Skeletal muscle tissue (tissue), 4 donors: ENCODE measurements around the gene PEX11A. TPM values are rescaled to one million over a fixed set of nuclear protein-coding genes. Genes with fewer than 3 reads are reported as not detected.

ENCODE experiments used
- H3K27ac ChIP-seq: one replicate; pipeline ENCODE4 v1.7.0; 2013; ENCODE audit warnings: mild to moderate bottlenecking, low read depth, low read length, inconsistent platforms
- H3K27me3 ChIP-seq, 3 donors: one replicate each; pipeline ENCODE4 v1.7.0; 2013; ENCODE audit warnings: low read length in 3 of 3; ENCODE audit not compliant: control insufficient read depth in 3 of 3, insufficient read depth in 3 of 3
- H3K36me3 ChIP-seq, 3 donors: one replicate each; pipeline ENCODE4 v1.7.0; 2013; ENCODE audit warnings: low read length in 3 of 3; ENCODE audit not compliant: control insufficient read depth in 3 of 3, insufficient read depth in 3 of 3
- H3K4me1 ChIP-seq, 3 donors: one replicate each; pipeline ENCODE4 v1.7.0; 2013; ENCODE audit warnings: low read length in 3 of 3, mild to moderate bottlenecking in 3 of 3; ENCODE audit not compliant: control insufficient read depth in 3 of 3, insufficient read depth in 3 of 3
- H3K4me3 ChIP-seq, 3 donors: one replicate each; pipeline ENCODE4 v1.7.0; 2013; ENCODE audit warnings: low read length in 3 of 3
- H3K9ac ChIP-seq, 3 donors: one replicate each; pipeline ENCODE4 v1.7.0; 2013; ENCODE audit warnings: low read length in 3 of 3, mild to moderate bottlenecking in 3 of 3, moderate library complexity in 2 of 3, low read depth in 1 of 3
- H3K9me3 ChIP-seq, 3 donors: one replicate each; pipeline ENCODE4 v1.7.0; 2013; ENCODE audit warnings: low read length in 3 of 3; ENCODE audit not compliant: control insufficient read depth in 3 of 3
- total RNA-seq: library from RNA; depleted of rRNA; stranded (reverse); fragments of >200 nt; gene quantifications from one replicate; pipeline ENCODE4 v1.2.3, GENCODE V29; 2014
- donor health status: Osteomylitis.

The PEX11A gene
- total RNA-seq, 1 donor from 2014 or later: 8.9 TPM

- no peak overlapping the region for H3K9ac ChIP-seq
- peaks cover 4 to 8% (median 8%) of the 10 kb centered on the region in 3 donors for H3K4me1 ChIP-seq
- H3K4me3 ChIP-seq: no peak overlapping the region
- H3K27me3 ChIP-seq: no peaks in the 10 kb centered on the region
- H3K36me3 ChIP-seq: no peaks in the 10 kb centered on the region
- no peak overlapping the region for H3K27ac ChIP-seq
- no peaks in the 10 kb centered on the region for H3K9me3 ChIP-seq
Observed at GRCh38 chr15:89669941-89670340, 20.6 kb downstream of the PEX11A start.

DNA sequence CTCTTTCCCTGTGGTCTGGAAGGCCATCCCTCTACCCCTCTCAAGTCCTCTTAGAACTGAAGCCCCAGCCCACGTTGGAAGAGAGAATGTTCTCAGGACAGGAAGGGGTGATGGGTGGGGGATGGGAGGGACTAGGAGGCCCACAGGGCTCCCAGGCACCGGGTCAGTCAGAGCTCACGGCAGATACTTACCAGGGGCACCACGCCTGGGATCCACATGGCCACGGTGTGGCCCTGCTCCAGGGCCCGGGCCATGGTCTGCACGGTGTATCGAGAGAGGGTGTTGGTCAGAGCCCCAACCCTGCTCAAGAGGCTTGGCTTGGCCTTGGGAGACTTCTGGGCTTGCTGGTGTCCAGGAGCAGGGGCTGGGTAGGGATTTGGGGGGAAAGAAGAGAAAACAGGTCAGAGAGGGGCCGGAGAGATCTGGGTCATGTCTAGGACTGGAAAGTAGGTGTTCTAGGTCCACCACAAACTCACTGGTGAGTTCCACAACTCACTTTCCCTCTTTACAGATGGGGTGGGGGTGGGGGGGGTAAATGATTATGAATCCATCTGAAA lies 21.2 kb downstream of the PEX11A start:
- no peaks in the 10 kb centered on the region for H3K27me3 ChIP-seq
- H3K9me3 ChIP-seq: no peaks in the 10 kb centered on the region

DNA sequence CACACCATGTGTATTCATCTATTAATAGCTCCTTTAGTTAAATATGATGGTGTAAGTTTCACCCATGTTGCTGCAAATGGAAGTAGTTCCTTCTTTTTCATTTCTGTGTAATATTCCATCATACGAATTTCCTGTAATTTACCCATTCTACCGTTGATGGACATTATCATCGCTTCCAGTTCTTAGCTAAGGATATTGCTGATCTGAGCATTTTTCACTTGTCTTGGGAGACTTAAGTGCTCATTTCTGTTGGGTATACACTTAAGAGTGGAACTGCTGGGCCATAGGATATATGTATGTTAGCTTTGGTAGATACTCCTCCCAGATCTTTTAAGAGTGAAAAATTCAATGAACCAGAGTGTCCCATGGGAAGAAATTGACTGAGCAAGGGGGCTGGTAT lies 22.4 kb downstream of the PEX11A start:
- Histone ChIP-seq H3K4me3 (no peak overlapping the region), H3K27me3 (no peaks in the 10 kb centered on the region), H3K27ac (no peak overlapping the region), H3K4me1 (peaks cover 11 to 13% (median 12%) of the 10 kb centered on the region in 3 donors), H3K9ac (no peak overlapping the region), H3K9me3 (no peaks in the 10 kb centered on the region), H3K36me3 (no peaks in the 10 kb centered on the region)

More for the DNA sequence above, 21.2 kb downstream of the PEX11A start:
- Histone ChIP-seq H3K27ac (no peak overlapping the region), H3K9ac (no peak overlapping the region), H3K4me1 (peaks cover 10% of the 10 kb centered on the region in 3 donors), H3K36me3 (no peaks in the 10 kb centered on the region), H3K4me3 (no peak overlapping the region)

DNA sequence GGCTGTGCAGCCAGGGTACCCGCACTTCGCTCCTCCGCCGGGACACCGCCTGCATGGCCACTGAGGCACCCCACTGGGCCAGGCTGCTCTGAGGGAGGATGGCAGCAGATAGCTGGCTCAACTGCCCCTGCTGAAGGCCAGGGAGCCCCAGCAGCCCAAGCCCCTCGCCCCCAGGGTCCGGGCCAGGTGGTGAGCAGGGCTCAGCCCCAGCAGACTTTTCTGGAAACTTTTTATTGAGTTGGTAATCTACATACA lies 22.9 kb downstream of the PEX11A start:
- Histone ChIP-seq H3K27ac (no peak overlapping the region), H3K9ac (no peak overlapping the region), H3K9me3 (no peaks in the 10 kb centered on the region), H3K4me3 (no peak overlapping the region), H3K27me3 (no peaks in the 10 kb centered on the region), H3K4me1 (peaks cover 14 to 17% (median 15%) of the 10 kb centered on the region in 3 donors), H3K36me3 (no peaks in the 10 kb centered on the region)

GRCh38 chr15:89666858-89667705 lies 23.5 kb downstream of the PEX11A start:
- H3K4me1 ChIP-seq: peaks cover 17 to 21% (median 19%) of the 10 kb centered on the region in 3 donors
- H3K27me3 ChIP-seq: no peaks in the 10 kb centered on the region
- no peak overlapping the region for H3K4me3 ChIP-seq
- no peak overlapping the region for H3K27ac ChIP-seq
- no peaks in the 10 kb centered on the region for H3K36me3 ChIP-seq
- H3K9ac ChIP-seq: no peak overlapping the region
- H3K9me3 ChIP-seq: no peaks in the 10 kb centered on the region

GRCh38 chr15:89666184-89666857 lies 24.2 kb downstream of the PEX11A start:
- Histone ChIP-seq H3K9ac (peak overlapping the region; percentile 65 to 76 (median 65)), H3K9me3 (no peaks in the 10 kb centered on the region)

DNA sequence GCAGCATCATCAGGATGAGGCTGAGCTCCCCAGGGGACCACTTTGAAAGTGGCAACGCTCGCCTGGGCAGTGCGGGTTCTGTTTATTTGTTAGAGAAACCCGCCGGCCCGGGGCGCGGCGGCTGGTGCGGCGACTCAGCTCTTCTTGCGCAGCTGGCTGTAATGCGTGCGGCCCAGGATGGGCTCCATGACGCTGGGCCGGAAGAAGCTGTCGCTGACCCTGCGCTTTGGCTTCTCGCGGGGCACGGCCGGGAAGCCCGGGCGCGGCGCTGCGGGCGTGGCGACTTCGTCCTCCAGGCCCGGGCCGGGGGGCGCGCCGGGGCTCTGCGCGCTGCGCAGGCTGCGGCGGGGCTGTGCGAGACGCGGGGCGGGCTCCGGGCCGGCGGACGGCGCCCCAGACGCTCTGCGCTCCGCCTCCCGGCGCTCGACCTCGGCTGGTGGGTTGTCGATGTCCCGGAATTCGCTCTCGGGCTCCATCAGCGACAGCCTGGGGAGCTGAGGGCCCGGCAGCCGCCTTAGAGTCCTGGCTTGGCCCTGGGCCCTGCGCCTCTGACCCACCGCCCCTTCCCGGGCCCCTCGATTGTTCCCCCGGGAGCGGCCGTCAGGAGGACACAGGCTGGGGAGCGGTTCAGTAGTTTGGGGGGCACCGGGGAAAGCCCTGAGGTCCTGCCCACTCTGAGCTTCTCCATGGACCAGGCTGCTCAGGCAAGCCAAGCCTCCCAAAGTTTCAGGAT lies 24.9 kb downstream of the PEX11A start:
- H3K9me3 ChIP-seq: no peaks in the 10 kb centered on the region
- peak overlapping the region; percentile 65 to 76 (median 70) for H3K9ac ChIP-seq
- H3K36me3 ChIP-seq: no peaks in the 10 kb centered on the region
- H3K27ac ChIP-seq: peak overlapping the region; percentile 79
- no peaks in the 10 kb centered on the region for H3K27me3 ChIP-seq
- peaks cover 17 to 21% (median 19%) of the 10 kb centered on the region in 3 donors for H3K4me1 ChIP-seq
- H3K4me3 ChIP-seq: peak overlapping the region; percentile 48 to 63 (median 61)

More at GRCh38 chr15:89666184-89666857, 24.2 kb downstream of the PEX11A start:
- no peaks in the 10 kb centered on the region for H3K36me3 ChIP-seq
- H3K4me1 ChIP-seq: peaks cover 17 to 21% (median 19%) of the 10 kb centered on the region in 3 donors
- peak overlapping the region in 1 of 3 donors; percentile 63 for H3K4me3 ChIP-seq
- peak overlapping the region; percentile 79 for H3K27ac ChIP-seq
- no peaks in the 10 kb centered on the region for H3K27me3 ChIP-seq

DNA sequence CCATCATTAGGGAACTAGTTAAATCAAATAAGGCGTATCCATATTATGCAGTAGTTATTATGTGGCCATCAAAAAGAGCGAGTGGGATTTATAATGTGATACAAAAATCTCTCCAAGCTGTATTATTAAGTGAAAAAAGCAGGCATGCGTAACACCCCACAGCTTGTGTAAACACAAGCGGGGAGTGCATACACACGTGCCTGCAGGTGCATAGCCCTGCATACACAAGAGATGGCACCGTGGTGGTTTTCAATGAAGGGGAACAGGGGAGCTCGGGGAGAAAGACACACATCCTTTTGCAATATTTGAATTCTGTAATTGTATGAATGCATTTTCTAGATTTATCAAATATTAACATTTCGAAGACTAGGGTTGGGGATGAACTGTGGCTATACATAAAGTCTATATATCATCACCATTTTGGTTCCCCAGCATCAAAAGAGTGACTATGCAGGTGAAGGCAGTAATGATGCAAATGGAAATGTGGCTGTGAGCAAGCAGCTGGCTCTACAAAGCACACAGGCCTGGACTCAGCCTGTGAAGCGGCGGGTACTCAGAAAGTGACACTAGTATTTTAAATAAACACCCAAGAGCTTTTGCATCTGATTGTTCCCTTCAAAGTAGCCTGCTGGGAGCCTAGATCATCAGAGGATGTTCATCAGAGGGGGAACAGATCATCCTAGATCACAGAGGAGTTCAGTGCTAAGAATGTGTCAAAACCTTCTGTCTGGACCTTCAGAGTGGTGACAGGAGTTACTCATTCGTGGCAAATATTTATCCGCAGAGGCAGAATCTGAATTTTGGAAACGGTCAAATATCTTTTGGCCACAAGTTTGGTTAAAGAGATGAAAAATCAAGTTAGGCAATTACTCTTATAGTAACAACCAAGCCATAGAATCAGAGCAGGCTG lies 25.9 kb downstream of the PEX11A start:
- no peaks in the 10 kb centered on the region for H3K27me3 ChIP-seq
- H3K9ac ChIP-seq: peak overlapping the region; percentile 65 to 76 (median 70)
- H3K4me1 ChIP-seq: peaks cover 17 to 21% (median 19%) of the 10 kb centered on the region in 3 donors
- H3K36me3 ChIP-seq: no peaks in the 10 kb centered on the region
- peak overlapping the region; percentile 3 for H3K27ac ChIP-seq
- H3K4me3 ChIP-seq: peak overlapping the region; percentile 48 to 63 (median 61)
- no peaks in the 10 kb centered on the region for H3K9me3 ChIP-seq
